Hematopoietic multipotent progenitor cell treated with erythropoietin and hydrocortisone succinate and interleukin-3 and kit ligand, for 8 days (in vitro differentiated cells): ENCODE data around the gene EEF1AKMT3.

Experiments
- DNase-seq: peaks from one replicate; pipeline ENCODE4 v3.0.0-alpha.2; 2015

Gene EEF1AKMT3

GRCh38 chr12:57735198-57735855 lies 37.1 kb upstream of the EEF1AKMT3 start:
- DNase-seq: no peak

DNA sequence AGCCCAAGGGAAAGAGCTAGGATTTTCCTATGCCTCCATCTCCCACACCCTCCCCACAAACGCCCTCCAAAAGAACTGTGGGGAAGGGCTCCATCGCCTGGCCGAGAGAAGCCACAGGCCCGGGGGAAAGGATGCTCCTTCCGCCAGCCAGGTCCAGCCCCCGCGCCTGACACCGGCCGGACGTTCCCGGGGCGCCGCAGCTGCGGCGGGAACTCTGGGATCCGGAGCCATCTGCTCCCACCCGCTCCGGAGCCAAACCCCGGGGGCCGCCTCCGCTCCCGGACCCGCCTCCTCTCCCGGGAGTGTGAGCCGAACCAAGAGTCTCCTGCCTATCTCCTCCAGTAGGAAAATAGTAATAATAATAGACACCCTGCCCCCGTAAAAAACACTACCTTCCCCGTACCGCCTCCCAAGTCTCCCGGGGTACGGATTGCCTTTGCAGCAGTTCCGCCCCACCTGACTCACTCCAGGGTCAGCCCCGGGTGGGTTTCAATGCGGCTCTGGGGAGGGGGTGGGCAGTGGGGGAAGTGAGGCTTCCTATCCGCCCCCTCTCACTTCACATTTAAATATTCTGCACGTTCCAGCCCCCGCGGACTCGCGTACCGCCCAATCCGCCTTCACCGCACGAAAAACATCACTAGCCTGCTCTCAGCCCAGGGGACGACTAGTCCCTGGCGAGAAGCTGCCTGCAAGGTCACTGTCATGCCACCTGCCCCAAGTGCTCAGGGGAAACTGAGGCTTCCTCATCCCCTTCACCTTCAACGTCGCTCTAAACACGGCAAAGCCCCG lies 36.3 kb upstream of the EEF1AKMT3 start:
- DNase-seq: no peak

DNA sequence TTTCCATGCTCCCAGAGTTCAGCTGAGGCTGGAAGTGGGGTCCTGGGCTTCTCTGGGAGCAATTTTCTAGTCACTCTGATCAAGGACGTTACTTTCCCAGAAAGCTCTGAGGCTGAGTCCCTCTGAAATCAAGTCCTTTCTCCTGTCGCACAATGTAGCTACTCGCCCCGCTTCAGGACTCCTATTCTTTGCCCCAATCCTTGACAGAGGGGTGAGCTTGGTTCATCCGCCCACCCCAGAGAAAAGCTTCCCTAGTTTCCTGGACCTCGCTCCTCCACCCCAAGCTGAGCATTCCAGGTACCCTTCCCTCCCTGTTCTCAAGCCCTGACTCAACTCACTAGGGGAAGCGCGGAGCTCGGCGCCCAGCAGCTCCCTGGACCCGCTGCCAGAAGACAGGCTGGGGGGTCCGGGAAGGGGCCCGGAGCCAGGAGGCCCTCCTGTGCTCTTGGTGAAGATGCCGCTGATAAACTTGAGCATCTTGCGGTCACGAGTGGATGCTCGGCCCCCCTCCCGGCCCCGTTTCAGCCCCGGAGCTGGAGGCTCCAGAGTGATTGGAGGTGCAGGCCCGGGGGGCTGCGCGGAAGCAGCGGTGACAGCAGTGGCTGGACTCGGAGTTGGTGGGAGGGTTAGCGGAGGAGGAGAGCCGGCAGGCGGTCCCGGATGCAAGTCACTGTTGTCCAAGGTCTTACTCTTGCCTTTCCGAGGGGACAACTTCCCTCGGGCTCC lies 35.5 kb upstream of the EEF1AKMT3 start:
- no peak for DNase-seq

DNA sequence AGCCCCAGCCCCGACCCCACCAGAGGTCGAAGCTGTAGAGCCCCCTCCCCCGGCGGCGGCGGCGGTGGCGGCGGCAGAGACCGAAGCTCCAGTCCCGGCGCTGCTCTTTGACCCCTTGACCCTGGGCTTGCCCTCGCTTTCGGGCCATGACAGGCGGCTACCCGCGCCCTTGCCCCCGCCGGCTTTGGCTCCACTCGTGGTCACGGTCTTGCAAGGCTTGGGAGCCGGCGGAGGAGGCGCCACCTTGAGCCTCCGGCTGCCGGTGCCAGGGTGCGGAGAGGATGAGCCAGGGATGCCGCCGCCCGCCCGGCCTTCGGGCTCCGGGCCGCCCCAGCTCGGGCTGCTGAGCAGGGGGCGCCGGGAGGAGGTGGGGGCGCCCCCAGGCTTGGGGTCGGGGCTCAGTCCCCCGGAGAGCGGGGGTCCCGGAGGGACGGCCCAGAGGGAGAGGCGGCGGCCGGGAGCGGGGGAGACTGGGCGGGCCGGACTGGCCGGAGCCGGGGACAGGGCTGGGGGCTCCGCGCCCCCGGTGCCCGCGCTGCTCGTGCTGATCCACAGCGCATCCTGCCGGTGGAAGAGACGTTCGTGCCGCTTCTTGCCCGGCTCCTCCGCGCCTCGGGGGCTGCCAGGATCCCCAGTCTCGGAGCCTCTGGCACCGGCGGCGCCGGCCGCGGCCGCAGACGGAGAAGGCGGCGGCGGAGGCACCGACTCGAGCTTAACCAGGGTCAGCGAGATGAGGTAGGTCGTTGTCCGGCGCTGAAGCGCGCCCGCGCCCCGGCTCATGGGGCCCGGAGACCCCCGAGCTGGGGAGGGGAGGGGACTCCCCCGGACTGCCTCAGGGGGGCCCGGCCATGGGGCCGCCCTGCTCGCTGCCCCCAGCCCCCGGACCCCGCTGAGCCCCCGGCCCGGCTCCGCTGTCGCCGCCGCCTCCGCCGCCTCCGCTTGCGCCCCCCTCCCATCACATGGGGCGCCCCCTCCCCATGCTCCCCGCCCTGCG lies 34.6 kb upstream of the EEF1AKMT3 start:
- DNase-seq: no peak

GRCh38 chr12:57738661-57739237 lies 33.7 kb upstream of the EEF1AKMT3 start, which contains the start of gene AGAP2:
TSS of gene AGAP2 (minus strand) at chr12:57738742. CDS start at chr12:57738246, 496 bp downstream.
- DNase-seq: no peak

DNA sequence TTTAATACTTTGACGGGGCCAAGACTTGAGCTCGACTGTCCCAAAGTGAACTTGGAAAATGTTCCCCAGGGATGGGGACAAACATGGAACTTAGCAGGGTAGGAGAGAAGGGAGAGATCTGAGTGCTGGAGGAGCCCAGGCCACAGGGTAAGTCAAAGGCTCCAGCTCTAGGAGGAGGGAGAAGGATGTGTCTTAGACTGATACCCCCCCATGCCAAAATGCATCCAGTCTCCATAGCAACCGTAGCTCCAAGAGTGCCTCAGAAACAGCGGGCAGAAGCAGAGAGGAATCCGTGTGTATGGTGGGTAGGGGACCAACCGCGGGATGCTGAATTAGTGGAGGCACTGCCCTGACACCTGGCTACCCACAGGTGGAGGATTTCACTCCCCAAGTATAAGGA lies 33.0 kb upstream of the EEF1AKMT3 start:
- no peak for DNase-seq

DNA sequence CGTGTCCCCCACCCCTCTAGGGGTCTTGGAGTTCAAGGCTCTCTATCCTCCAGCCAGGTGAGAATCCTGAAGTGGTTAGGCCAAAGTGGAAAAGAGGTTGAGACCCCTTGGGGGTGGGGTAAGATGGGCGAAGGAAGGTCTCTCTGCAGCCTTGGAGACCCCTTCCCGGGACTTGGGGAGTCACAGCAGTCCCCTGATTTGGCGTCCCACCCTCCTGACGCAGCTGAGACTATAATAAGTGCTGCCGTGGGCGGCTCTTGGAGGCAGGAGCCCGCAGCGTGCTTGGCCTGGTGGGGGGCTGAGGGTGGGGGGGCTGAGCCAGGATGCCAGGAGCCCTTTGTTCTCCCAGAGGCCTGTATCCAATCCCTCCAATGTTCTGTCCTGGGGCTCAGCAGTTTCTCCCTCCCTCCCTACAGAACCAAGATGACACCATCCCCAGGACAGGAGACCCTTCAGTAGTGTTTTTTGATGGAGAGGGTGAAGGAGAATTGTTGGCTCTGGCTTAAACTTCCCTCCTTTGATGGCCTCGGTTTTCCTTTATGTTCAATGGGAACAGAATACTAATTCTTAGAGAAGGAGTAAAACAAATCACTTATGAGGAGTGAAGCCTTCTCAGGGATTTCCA lies 32.4 kb upstream of the EEF1AKMT3 start:
- DNase-seq: no peak

- DNase-seq: peak; percentile 37
These were observed 31.6 kb upstream of the EEF1AKMT3 start for GRCh38 chr12:57740656-57741412.

GRCh38 chr12:57741413-57741789 lies 31.0 kb upstream of the EEF1AKMT3 start:
- DNase-seq: no peak

DNA sequence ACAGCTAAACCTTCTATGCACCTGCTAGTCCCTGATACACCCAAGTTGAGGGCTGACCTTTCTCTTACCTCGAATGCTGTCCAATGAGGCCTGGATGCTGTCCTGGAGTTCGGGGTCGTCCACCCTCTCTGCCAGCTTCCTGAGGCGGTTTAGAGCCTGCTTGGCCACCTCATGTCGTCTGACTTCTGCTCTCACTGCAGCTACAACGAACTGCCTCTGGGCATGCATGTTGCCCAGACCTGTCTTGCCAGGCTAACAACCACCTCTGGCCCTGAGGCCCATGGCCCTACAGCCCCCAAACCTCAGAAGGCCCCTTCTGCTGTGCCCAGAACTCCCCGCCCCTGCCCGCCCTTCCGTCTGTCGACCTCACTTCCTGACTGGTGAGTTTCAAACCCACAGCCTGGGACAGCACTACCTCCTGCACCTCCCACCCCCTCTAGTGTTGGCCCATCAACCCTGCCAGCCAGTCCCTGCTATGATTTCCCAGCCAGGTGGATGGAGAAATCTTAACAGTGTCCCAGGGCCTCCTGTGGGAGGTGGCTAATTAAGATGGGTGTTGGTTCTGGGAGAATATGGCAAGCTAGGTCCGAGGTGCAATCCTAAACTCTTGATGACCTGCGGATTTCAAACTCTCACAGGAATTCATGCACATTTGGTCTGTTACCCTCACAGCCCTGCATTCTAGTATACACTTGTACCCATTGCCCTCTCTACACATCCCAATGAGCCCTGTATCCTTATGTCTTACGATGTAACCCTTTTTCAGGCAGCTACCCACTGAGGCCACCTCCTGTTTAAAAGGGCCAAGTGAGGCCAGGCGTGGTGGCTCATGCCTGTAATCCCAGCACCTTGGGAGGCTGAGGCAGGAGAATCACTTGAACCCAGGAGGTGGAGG lies 30.3 kb upstream of the EEF1AKMT3 start:
- peak; percentile 71 for DNase-seq

GRCh38 chr12:57743769-57744168 lies 28.6 kb upstream of the EEF1AKMT3 start:
- DNase-seq: no peak

DNA sequence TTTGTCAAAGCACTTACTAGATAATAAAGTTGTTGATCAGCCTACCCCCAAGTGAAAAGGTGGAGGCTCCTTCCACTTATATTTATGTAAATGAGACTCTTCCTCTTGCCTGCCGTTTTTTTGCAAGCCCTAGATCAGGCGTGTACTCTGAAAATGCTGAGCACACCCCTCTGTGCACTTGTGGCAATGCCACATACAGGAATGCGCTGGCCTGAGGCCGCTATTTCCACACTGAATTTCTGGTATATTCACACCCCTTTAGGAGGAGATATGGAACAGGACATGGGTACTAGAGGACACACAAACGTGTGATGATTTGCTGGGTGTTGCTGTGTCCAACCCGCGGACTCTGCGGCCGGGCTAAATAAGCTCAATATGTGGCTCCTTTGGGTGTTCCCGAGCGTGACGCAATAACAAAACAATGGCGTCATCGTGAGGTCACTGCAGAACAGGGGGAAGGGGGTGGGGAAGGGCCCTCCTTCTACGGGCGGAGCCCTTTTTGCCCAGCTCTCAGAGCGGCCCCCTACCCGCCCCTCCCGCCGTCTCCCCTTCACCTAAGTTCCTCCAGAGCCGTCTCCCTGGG lies 28.1 kb upstream of the EEF1AKMT3 start:
- DNase-seq: no peak

DNA sequence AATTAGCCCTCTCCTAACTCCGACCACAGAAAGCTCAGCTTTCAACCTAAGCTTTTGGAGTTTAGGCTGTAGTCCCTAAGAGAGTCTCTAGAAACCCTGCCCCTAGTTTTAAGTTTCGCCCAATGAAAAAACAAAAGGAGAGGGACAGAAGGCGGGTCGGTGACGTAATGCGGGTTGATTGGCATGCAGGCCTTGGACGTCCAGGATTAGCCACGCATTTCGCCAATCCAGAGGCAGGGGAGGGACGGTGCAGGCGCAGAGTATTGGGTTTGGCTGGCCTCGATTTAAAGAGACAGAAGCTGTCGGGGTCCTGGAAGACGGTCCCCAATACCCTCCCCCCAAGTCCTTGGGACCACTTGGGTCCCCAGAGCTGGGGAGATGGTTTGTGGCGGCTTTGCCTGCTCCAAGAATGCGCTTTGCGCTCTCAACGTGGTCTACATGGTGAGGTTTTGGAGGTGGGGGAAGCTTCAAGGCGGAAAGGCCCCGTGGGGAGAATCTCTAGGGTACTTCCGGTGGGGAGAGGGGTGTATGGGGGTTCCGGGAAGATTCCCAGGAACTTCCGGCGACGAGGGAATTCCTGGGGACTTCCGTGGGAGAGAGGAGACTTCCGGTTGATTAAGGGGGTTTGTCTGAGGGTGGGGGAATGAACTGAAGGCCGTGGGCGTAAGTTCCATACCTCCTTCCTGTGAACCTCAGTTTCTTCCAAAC lies 27.5 kb upstream of the EEF1AKMT3 start, which contains the start of gene TSPAN31:
TSPAN31 (plus strand) TSS at position 263 of the 708 bp plus-strand sequence; CDS start at position 379, 116 bp downstream.
- DNase-seq: peak; percentile 99

DNA sequence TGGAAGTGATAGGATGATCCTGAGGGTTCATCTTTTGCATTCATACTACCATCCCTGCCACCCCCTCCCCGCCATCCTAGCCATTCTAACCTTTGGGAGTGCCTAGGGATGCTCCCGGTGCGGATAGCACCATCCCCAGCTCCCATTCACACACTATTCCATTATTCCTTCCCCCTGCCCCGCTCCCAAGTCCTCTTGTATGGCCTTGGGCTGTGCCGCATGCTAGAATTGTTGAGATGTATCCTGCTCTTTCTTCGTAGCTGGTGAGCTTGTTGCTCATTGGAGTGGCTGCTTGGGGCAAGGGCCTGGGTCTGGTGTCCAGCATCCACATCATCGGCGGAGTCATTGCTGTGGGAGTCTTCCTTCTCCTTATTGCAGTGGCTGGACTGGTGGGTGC lies 26.9 kb upstream of the EEF1AKMT3 start:
- peak; percentile 26 for DNase-seq

- peak; percentile 30 for DNase-seq
These were observed 26.4 kb upstream of the EEF1AKMT3 start for GRCh38 chr12:57746025-57746424.

DNA sequence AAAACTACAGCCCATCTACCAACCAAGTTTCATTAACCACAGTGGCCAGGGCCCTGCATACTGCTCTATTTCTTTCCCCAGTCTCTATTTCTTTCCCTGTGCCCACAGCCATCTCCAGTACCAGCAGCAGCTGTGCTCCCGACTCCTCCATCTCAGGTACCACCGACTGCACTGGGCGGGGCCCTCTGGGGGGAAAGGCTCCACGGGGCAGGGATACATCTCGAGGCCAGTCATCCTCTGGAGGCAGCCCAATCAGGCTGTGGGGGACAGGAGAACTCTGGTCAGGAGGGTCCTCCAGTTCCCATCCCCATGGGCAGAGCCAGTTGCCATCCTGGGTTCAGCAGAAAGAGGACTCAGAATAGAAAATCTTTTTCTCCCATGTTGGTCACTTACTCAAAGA lies 23.4 kb upstream of the EEF1AKMT3 start:
- no peak for DNase-seq

DNA sequence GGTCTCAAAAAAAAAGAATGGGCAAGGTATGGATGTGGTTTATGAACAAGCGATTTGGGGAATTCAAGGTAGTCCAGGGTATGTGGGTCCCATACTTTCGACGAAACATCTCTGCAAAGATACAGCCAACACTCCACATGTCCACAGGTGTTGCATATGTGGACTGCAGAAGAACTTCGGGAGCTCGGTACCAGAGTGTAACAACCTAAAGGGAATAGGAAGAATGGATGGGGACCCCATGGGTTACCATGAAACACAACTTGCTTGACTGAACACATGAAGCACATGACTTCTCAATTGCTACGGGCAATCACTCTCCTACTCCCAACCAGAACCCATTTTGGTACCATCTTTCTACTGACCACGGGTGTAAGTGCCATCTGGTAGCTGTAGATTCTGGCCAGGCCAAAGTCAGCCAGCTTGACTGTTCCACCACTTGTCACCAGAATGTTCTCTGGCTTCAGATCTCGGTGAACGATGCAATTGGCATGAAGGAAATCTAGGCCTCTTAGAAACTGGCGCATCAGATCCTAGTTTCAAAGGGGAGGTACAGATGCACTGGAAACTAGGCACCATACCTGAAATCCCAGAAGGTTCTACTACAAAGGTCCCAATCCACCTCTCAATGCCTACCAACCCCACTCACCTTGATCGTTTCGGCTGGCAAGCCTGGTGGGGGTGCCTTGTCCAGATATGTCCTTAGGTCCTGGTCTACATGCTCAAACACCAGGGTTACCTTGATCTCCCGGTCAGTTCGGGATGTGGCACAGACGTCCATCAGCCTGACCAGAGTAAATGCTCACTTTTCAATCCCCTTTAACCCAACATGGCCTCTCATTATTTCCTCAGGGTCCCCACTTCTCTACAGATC lies 21.6 kb upstream of the EEF1AKMT3 start:
- no peak for DNase-seq

- no peak for DNase-seq
These were observed 21.0 kb upstream of the EEF1AKMT3 start for GRCh38 chr12:57751432-57751787.
